HepG2 (cell line): ENCODE measurements around the gene PRR36. TPM values are rescaled to one million over a fixed set of nuclear protein-coding genes. Genes with fewer than 3 reads are reported as not detected.
A peak's percentile ranks its signal among the peaks of the same experiment; 100 is the strongest.

ENCODE experiments used
- ATAC-seq: fragments of 200-7000 bp; cut with Tn5 transposase; 3 replicates; pipeline ENCODE4 v1.9.1; 2020; ENCODE audit warnings: mild to moderate bottlenecking, moderate library complexity
- BruUV-seq: library from RNA; stranded (reverse); fragments of 400-500 nt; replicated peaks from 2 replicates; lab custom pipeline; 2021; lab: Mats Ljungman, UMichigan
- CTCF ChIA-PET: fragments of 300-600 bp; formaldehyde crosslinking; extraction: SDS; loops from one replicate; lab custom pipeline; 2021; ENCODE audit warnings: low total read pairs, inconsistent platforms, low intra/inter-chr PET ratio; lab: Yijun Ruan, JAX
- POLR2A ChIA-PET: fragments of 350-600 bp; sonication (Branson Sonifier 250); formaldehyde crosslinking; loops from one replicate; lab custom pipeline; 2020; ENCODE audit warnings: antibody characterized with exemption, inconsistent platforms; lab: Yijun Ruan, JAX
- DNase-seq: peaks from one replicate; pipeline ENCODE4 v3.0.0-alpha.2; 2015; ENCODE audit warnings: low spot score
- FAIRE-seq: peaks from 3 replicates; lab custom pipeline; 2011; peaks lifted over from hg19 to GRCh38; lab: Jason Lieb, UNC
- H2AFZ ChIP-seq: one replicate; pipeline ENCODE4 v1.6.1; 2011; ENCODE audit warnings: low read length, inconsistent platforms
- H3K27ac ChIP-seq: fragments of 300-600 bp; 3 replicates; pipeline ENCODE4 v1.8.0; 2011; ENCODE audit warnings: mixed run types, mild to moderate bottlenecking, mixed read lengths, low read length, inconsistent platforms; ENCODE audit not compliant: insufficient read depth; ENCODE audit errors: extremely low read length
- H3K27me3 ChIP-seq, 2 experiments: fragments of 200-600 bp in 1 of 2; 2 replicates in 1 of 2; 3 replicates in 1 of 2; pipeline versions ENCODE4 v1.6.0 to v1.8.0; 2011; ENCODE audit warnings: low read length in 2 of 2, mild to moderate bottlenecking in 2 of 2, moderate library complexity in 2 of 2, inconsistent platforms in 1 of 2; ENCODE audit not compliant: insufficient read depth in 2 of 2, control insufficient read depth in 1 of 2
- H3K36me3 ChIP-seq, 2 experiments: fragments of 200-600 bp in 1 of 2; replicated peaks in 1 of 2; 2 replicates in 1 of 2; 3 replicates in 1 of 2; pipeline versions ENCODE4 v1.5.1 to v1.8.0; 2011; ENCODE audit warnings: low read length in 2 of 2, inconsistent platforms in 1 of 2; ENCODE audit not compliant: insufficient read depth in 2 of 2, control insufficient read depth in 1 of 2
- H3K4me1 ChIP-seq: 2 replicates; pipeline ENCODE4 v1.5.1; 2012; ENCODE audit warnings: low read length, inconsistent platforms; ENCODE audit not compliant: insufficient read depth
- H3K4me2 ChIP-seq: 2 replicates; pipeline ENCODE4 v1.6.0; 2011; ENCODE audit warnings: low read depth, low read length, inconsistent platforms
- H3K4me3 ChIP-seq, 3 experiments: fragments of 200-600 bp in 1 of 3; sonication (generic), shearing (Covaris generic) in 1 of 3; replicated peaks in 1 of 3; 2 replicates each; pipeline ENCODE4 v1.5.1; 2011 to 2016; ENCODE audit warnings: low read length in 3 of 3, inconsistent platforms in 2 of 3, low read depth in 2 of 3, mild to moderate bottlenecking in 2 of 3, control low read depth in 1 of 3, mixed read lengths in 1 of 3; ENCODE audit not compliant: insufficient read depth in 1 of 3
- H3K79me2 ChIP-seq: one replicate; pipeline ENCODE4 v1.6.1; 2011; ENCODE audit warnings: low read length, inconsistent platforms; ENCODE audit not compliant: insufficient read depth
- H3K9ac ChIP-seq: 2 replicates; pipeline ENCODE4 v1.6.0; 2011; ENCODE audit warnings: mild to moderate bottlenecking, low read depth, low read length, inconsistent platforms; ENCODE audit not compliant: insufficient read depth
- H3K9me3 ChIP-seq: 2 replicates; pipeline ENCODE4 v1.5.1; 2012; ENCODE audit warnings: mild to moderate bottlenecking, low read length
- H4K20me1 ChIP-seq: 2 replicates; pipeline ENCODE4 v1.6.0; 2011; ENCODE audit warnings: inconsistent platforms, mild to moderate bottlenecking, low read length, moderate library complexity; ENCODE audit not compliant: insufficient read depth
- ARID2 ChIP-seq: sonication (generic); formaldehyde crosslinking; IDR thresholded peaks from 2 replicates; pipeline ENCODE4 v1.8.1; 2022; ENCODE audit warnings: mild to moderate bottlenecking, missing genetic modification reagents, borderline replicate concordance
- MED8 ChIP-seq: sonication (generic); formaldehyde crosslinking; IDR thresholded peaks from 2 replicates; pipeline ENCODE4 v1.8.1; 2023; ENCODE audit warnings: mild to moderate bottlenecking, missing genetic modification reagents; ENCODE audit not compliant: insufficient replicate concordance
- MNT ChIP-seq: fragments of 450-650 bp; IDR thresholded peaks from 2 replicates; pipeline ENCODE4 v1.6.1; 2016
- NFE2 ChIP-seq: sonication (generic); formaldehyde crosslinking; IDR thresholded peaks from 2 replicates; pipeline ENCODE4 v1.4.0; 2020; ENCODE audit warnings: missing genetic modification reagents
- PHF8 ChIP-seq: sonication (generic); formaldehyde crosslinking; IDR thresholded peaks from 2 replicates; pipeline ENCODE4 v1.5.0; 2020; ENCODE audit warnings: missing genetic modification reagents
- PLSCR1 ChIP-seq: sonication (generic); formaldehyde crosslinking; IDR thresholded peaks from 2 replicates; pipeline ENCODE4 v1.5.0; 2020; ENCODE audit warnings: missing genetic modification reagents, mild to moderate bottlenecking, borderline replicate concordance
- TEF ChIP-seq: sonication (generic); formaldehyde crosslinking; IDR thresholded peaks from 2 replicates; pipeline ENCODE4 v1.5.0; 2020; ENCODE audit warnings: missing genetic modification reagents
- ZFP36 ChIP-seq: fragments of 150-350 bp; IDR thresholded peaks from 2 replicates; pipeline ENCODE4 v1.6.1; 2018; ENCODE audit warnings: borderline replicate concordance, low read length, low read depth; ENCODE audit not compliant: partially characterized antibody
- ZNF326 ChIP-seq: sonication (generic); formaldehyde crosslinking; IDR thresholded peaks from 2 replicates; pipeline ENCODE4 v1.4.0; 2020; ENCODE audit warnings: missing genetic modification reagents, borderline replicate concordance
- ZNF558 ChIP-seq: sonication (generic); formaldehyde crosslinking; IDR thresholded peaks from 2 replicates; pipeline ENCODE4 v1.9.0; 2022; ENCODE audit warnings: mild to moderate bottlenecking, missing genetic modification reagents, borderline replicate concordance
- ZNF564 ChIP-seq: sonication (generic); formaldehyde crosslinking; IDR thresholded peaks from 2 replicates; pipeline ENCODE4 v1.8.1; 2023; ENCODE audit warnings: mild to moderate bottlenecking, missing genetic modification reagents
- ZNF567 ChIP-seq: sonication (generic); formaldehyde crosslinking; IDR thresholded peaks from 2 replicates; pipeline ENCODE4 v1.8.1; 2023; ENCODE audit warnings: mild to moderate bottlenecking, missing genetic modification reagents, borderline replicate concordance
- ZNF720 ChIP-seq: sonication (generic); formaldehyde crosslinking; IDR thresholded peaks from 2 replicates; pipeline ENCODE4 v1.4.0; 2020; ENCODE audit warnings: missing genetic modification reagents
- ZNF891 ChIP-seq: sonication (generic); formaldehyde crosslinking; IDR thresholded peaks from 2 replicates; pipeline ENCODE4 v1.5.0; 2020; ENCODE audit warnings: mild to moderate bottlenecking, missing genetic modification reagents
- WGBS: methylation state at CpG from one replicate; pipeline ENCODE4 v1.1.6; 2017; ENCODE audit warnings: low lambda C conversion rate; 5-methylcytosine and 5-hydroxymethylcytosine counted together
- in situ Hi-C: cut with HindIII; loops from 2 replicates; pipeline ENCODE4 v1.10.0; 2017; ENCODE audit warnings: low pct_unique_long_range_greater_than_20kb; ENCODE audit not compliant: extremely low pct_ligation_motif_present
- intact Hi-C: fragments of 100-400 bp; cut with micrococcal nuclease; formaldehyde crosslinking; loops from one replicate; pipeline ENCODE4 v1.10.0; 2022; ENCODE audit not compliant: unreplicated experiment
- polyA plus RNA-seq, 8 experiments: library from polyadenylated mRNA; depleted of rRNA in 3 of 8; stranded (reverse) in 7 of 8; unstranded in 1 of 8; fragments of >200 nt; fragmentation: Illumina TruSeq in 4 of 8; extraction: Trizol in 4 of 8; gene quantifications; 2 replicates each; pipeline versions ENCODE4 v1.2.1 to v1.2.3, GENCODE V29; 2011 to 2016; ENCODE audit warnings: low read depth in 4 of 8, missing spikeins in 1 of 8, mixed read lengths in 1 of 8; ENCODE audit not compliant: insufficient read depth in 1 of 8
- total RNA-seq, 5 experiments: library from RNA; depleted of rRNA; stranded (reverse); fragments of >200 nt; fragmentation: Illumina TruSeq; extraction: Trizol; gene quantifications; 2 replicates each; pipeline ENCODE4 v1.2.3, GENCODE V29; 2016; ENCODE audit warnings: low read depth in 1 of 5
- TF ChIP-seq, protein P1 (sequence below): sonication (generic); formaldehyde crosslinking; conservative IDR thresholded peaks from 2 replicates; pipeline ENCODE4 v1.8.0; 2022; ENCODE audit warnings: missing genetic modification reagents

Gene PRR36
- total and polyA plus RNA-seq, 2 of the 13 experiments (the other 11 are each of a cell fraction or from before 2014, with no cell fraction given), result 0.07 to 0.17 TPM

DNA sequence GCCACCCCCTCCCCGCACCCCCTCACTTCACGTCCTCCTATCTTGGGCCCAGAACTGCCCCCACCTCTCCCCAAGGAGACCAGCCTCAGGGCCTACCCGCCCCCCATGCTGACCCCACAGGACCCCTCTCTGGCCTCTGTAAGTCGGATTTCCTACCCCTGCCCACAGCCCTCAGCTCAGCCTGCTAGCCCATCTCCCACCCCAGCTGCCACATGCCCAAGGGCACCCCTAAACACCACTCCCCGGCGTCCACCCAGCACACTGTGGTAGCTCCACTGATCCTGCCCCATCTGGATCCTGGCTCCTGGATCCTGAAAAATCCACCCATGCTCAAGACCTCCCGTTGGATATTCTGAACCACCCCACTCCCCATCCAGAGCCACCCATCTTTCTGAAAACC is 43.4 kb downstream of the PRR36 start:
- Histone ChIP-seq H3K36me3 (no peaks in the 10 kb centered on the region), H3K9ac (peak overlapping the region; percentile 42; the same call in 1 of the 2 replicates), H2AFZ (no peak overlapping the region), H3K9me3 (no peaks in the 10 kb centered on the region), H3K4me3 (peak overlapping the region; percentile 57 to 74 (median 73); a peak in 5 of 6 replicates), H3K27me3 (peaks cover 1 to 4% of the 10 kb centered on the region in 2 experiments; a peak in 2 of 5 replicates), H4K20me1 (no peaks in the 10 kb centered on the region), H3K4me2 (peak overlapping the region; percentile 68), H3K4me1 (peaks cover 41% of the 10 kb centered on the region), H3K79me2 (no peaks in the 10 kb centered on the region), H3K27ac (no peak overlapping the region)
- ChIA-PET POLR2A (interaction anchor here (1.4 to 1.9 kb wide), 2 partner anchors 57 to 113 kb away, joined by 4 to 8 read pairs; partner anchors contain the start of genes LRRC8E and TIMM44), CTCF (interaction anchor here (1.2 kb wide), 1 partner anchor 22 kb away, joined by 5 read pairs; no protein-coding TSS in a partner anchor)
- BruUV-seq, result no TSS peak
- intact Hi-C loops, result no loop called here
- in situ Hi-C loops, result no loop called here
- ATAC-seq, result no peak
- DNase-seq, result no peak
- TF ChIP-seq ZNF558 (CRISPR knock-in tag) (no peak), ZFP36 (no peak), TEF (no peak), ZNF326 (CRISPR knock-in tag) (no peak), ZNF891 (no peak), PHF8 (CRISPR knock-in tag) (no peak), ZNF567 (no peak), MNT (no peak), NFE2 (CRISPR knock-in tag) (no peak), ZNF720 (CRISPR knock-in tag) (no peak), PLSCR1 (no peak), ZNF564 (CRISPR knock-in tag) (no peak), ARID2 (no peak), MED8 (no peak)
- TF ChIP-seq, protein P1, sequence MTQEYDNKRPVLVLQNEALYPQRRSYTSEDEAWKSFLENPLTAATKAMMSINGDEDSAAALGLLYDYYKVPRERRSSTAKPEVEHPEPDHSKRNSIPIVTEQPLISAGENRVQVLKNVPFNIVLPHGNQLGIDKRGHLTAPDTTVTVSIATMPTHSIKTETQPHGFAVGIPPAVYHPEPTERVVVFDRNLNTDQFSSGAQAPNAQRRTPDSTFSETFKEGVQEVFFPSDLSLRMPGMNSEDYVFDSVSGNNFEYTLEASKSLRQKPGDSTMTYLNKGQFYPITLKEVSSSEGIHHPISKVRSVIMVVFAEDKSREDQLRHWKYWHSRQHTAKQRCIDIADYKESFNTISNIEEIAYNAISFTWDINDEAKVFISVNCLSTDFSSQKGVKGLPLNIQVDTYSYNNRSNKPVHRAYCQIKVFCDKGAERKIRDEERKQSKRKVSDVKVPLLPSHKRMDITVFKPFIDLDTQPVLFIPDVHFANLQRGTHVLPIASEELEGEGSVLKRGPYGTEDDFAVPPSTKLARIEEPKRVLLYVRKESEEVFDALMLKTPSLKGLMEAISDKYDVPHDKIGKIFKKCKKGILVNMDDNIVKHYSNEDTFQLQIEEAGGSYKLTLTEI (CRISPR knock-in tag), result no peak
- no peak for FAIRE-seq
- 11% methylated on average over 6 of the region's 7 CpGs for WGBS
